HepG2 (cell line): ENCODE measurements around the gene OR10R2. TPM values are rescaled to one million over a fixed set of nuclear protein-coding genes. Genes with fewer than 3 reads are reported as not detected.

Source experiments
- ATAC-seq: fragments of 200-7000 bp; cut with Tn5 transposase; 3 replicates; pipeline ENCODE4 v1.9.1; 2020; ENCODE audit warnings: mild to moderate bottlenecking, moderate library complexity
- BruUV-seq: library from RNA; stranded (reverse); fragments of 400-500 nt; replicated peaks from 2 replicates; lab custom pipeline; 2021; lab: Mats Ljungman, UMichigan
- CTCF ChIA-PET: fragments of 300-600 bp; formaldehyde crosslinking; extraction: SDS; loops from one replicate; lab custom pipeline; 2021; ENCODE audit warnings: low total read pairs, inconsistent platforms, low intra/inter-chr PET ratio; lab: Yijun Ruan, JAX
- POLR2A ChIA-PET: fragments of 350-600 bp; sonication (Branson Sonifier 250); formaldehyde crosslinking; loops from one replicate; lab custom pipeline; 2020; ENCODE audit warnings: antibody characterized with exemption, inconsistent platforms; lab: Yijun Ruan, JAX
- DNase-seq: peaks from one replicate; pipeline ENCODE4 v3.0.0-alpha.2; 2015; ENCODE audit warnings: low spot score
- FAIRE-seq: peaks from 3 replicates; lab custom pipeline; 2011; peaks lifted over from hg19 to GRCh38; lab: Jason Lieb, UNC
- H2AFZ ChIP-seq: one replicate; pipeline ENCODE4 v1.6.1; 2011; ENCODE audit warnings: low read length, inconsistent platforms
- H3K27ac ChIP-seq: fragments of 300-600 bp; 3 replicates; pipeline ENCODE4 v1.8.0; 2011; ENCODE audit warnings: mixed run types, mild to moderate bottlenecking, mixed read lengths, low read length, inconsistent platforms; ENCODE audit not compliant: insufficient read depth; ENCODE audit errors: extremely low read length
- H3K27me3 ChIP-seq, 2 experiments: fragments of 200-600 bp in 1 of 2; 2 replicates in 1 of 2; 3 replicates in 1 of 2; pipeline versions ENCODE4 v1.6.0 to v1.8.0; 2011; ENCODE audit warnings: low read length in 2 of 2, mild to moderate bottlenecking in 2 of 2, moderate library complexity in 2 of 2, inconsistent platforms in 1 of 2; ENCODE audit not compliant: insufficient read depth in 2 of 2, control insufficient read depth in 1 of 2
- H3K36me3 ChIP-seq, 2 experiments: fragments of 200-600 bp in 1 of 2; replicated peaks in 1 of 2; 2 replicates in 1 of 2; 3 replicates in 1 of 2; pipeline versions ENCODE4 v1.5.1 to v1.8.0; 2011; ENCODE audit warnings: low read length in 2 of 2, inconsistent platforms in 1 of 2; ENCODE audit not compliant: insufficient read depth in 2 of 2, control insufficient read depth in 1 of 2
- H3K4me1 ChIP-seq: 2 replicates; pipeline ENCODE4 v1.5.1; 2012; ENCODE audit warnings: low read length, inconsistent platforms; ENCODE audit not compliant: insufficient read depth
- H3K4me2 ChIP-seq: 2 replicates; pipeline ENCODE4 v1.6.0; 2011; ENCODE audit warnings: low read depth, low read length, inconsistent platforms
- H3K4me3 ChIP-seq, 3 experiments: fragments of 200-600 bp in 1 of 3; sonication (generic), shearing (Covaris generic) in 1 of 3; replicated peaks in 1 of 3; 2 replicates each; pipeline ENCODE4 v1.5.1; 2011 to 2016; ENCODE audit warnings: low read length in 3 of 3, inconsistent platforms in 2 of 3, low read depth in 2 of 3, mild to moderate bottlenecking in 2 of 3, control low read depth in 1 of 3, mixed read lengths in 1 of 3; ENCODE audit not compliant: insufficient read depth in 1 of 3
- H3K79me2 ChIP-seq: one replicate; pipeline ENCODE4 v1.6.1; 2011; ENCODE audit warnings: low read length, inconsistent platforms; ENCODE audit not compliant: insufficient read depth
- H3K9ac ChIP-seq: 2 replicates; pipeline ENCODE4 v1.6.0; 2011; ENCODE audit warnings: mild to moderate bottlenecking, low read depth, low read length, inconsistent platforms; ENCODE audit not compliant: insufficient read depth
- H3K9me3 ChIP-seq: 2 replicates; pipeline ENCODE4 v1.5.1; 2012; ENCODE audit warnings: mild to moderate bottlenecking, low read length
- H4K20me1 ChIP-seq: 2 replicates; pipeline ENCODE4 v1.6.0; 2011; ENCODE audit warnings: inconsistent platforms, mild to moderate bottlenecking, low read length, moderate library complexity; ENCODE audit not compliant: insufficient read depth
- ARID3A ChIP-seq: IDR thresholded peaks from 2 replicates; pipeline ENCODE4 v1.6.1; 2012; ENCODE audit warnings: low read depth, low read length, improper control_type of control experiment
- HNRNPL ChIP-seq: fragments of 200-400 bp; formaldehyde crosslinking; IDR thresholded peaks from 2 replicates; pipeline ENCODE4 v1.6.1; 2017; ENCODE audit warnings: mild to moderate bottlenecking, low read depth, low read length
- KLF6 ChIP-seq: IDR thresholded peaks from 2 replicates; pipeline ENCODE4 v1.8.0; 2016; ENCODE audit warnings: missing biosample characterization, missing genetic modification reagents
- MIXL1 ChIP-seq: IDR thresholded peaks from 2 replicates; pipeline ENCODE4 v1.6.1; 2016
- SRSF1 ChIP-seq: fragments of 200-400 bp; formaldehyde crosslinking; optimal IDR thresholded peaks from 2 replicates; pipeline ENCODE3; 2017; ENCODE audit warnings: mild to moderate bottlenecking, low read depth, low read length, moderate library complexity
- TAF1 ChIP-seq: sonication (generic); formaldehyde crosslinking; IDR thresholded peaks from 2 replicates; pipeline ENCODE4 v1.4.0; 2020; ENCODE audit warnings: missing genetic modification reagents
- ZC3H13 ChIP-seq: sonication (generic); formaldehyde crosslinking; IDR thresholded peaks from 2 replicates; pipeline ENCODE4 v1.8.1; 2023; ENCODE audit warnings: mild to moderate bottlenecking, missing genetic modification reagents, moderate library complexity
- ZNF570 ChIP-seq: sonication (generic); formaldehyde crosslinking; IDR thresholded peaks from 2 replicates; pipeline ENCODE4 v1.4.0; 2020; ENCODE audit warnings: mild to moderate bottlenecking, missing genetic modification reagents, borderline replicate concordance
- WGBS: methylation state at CpG from one replicate; pipeline ENCODE4 v1.1.6; 2017; ENCODE audit warnings: low lambda C conversion rate; 5-methylcytosine and 5-hydroxymethylcytosine counted together
- in situ Hi-C: cut with HindIII; loops from 2 replicates; pipeline ENCODE4 v1.10.0; 2017; ENCODE audit warnings: low pct_unique_long_range_greater_than_20kb; ENCODE audit not compliant: extremely low pct_ligation_motif_present
- intact Hi-C: fragments of 100-400 bp; cut with micrococcal nuclease; formaldehyde crosslinking; loops from one replicate; pipeline ENCODE4 v1.10.0; 2022; ENCODE audit not compliant: unreplicated experiment
- polyA plus RNA-seq, 8 experiments: library from polyadenylated mRNA; depleted of rRNA in 3 of 8; stranded (reverse) in 7 of 8; unstranded in 1 of 8; fragments of >200 nt; fragmentation: Illumina TruSeq in 4 of 8; extraction: Trizol in 4 of 8; gene quantifications; 2 replicates each; pipeline versions ENCODE4 v1.2.1 to v1.2.3, GENCODE V29; 2011 to 2016; ENCODE audit warnings: low read depth in 4 of 8, missing spikeins in 1 of 8, mixed read lengths in 1 of 8; ENCODE audit not compliant: insufficient read depth in 1 of 8
- total RNA-seq, 5 experiments: library from RNA; depleted of rRNA; stranded (reverse); fragments of >200 nt; fragmentation: Illumina TruSeq; extraction: Trizol; gene quantifications; 2 replicates each; pipeline ENCODE4 v1.2.3, GENCODE V29; 2016; ENCODE audit warnings: low read depth in 1 of 5
- TF ChIP-seq, protein P1 (sequence below): sonication (generic); formaldehyde crosslinking; IDR thresholded peaks from 2 replicates; pipeline ENCODE4 v1.5.0; 2020; ENCODE audit warnings: missing genetic modification reagents, mild to moderate bottlenecking, borderline replicate concordance
- TF ChIP-seq, protein P2 (sequence below): fragments of 450-650 bp; IDR thresholded peaks from 2 replicates; pipeline ENCODE4 v1.6.1; 2017; ENCODE audit warnings: mild to moderate bottlenecking
- TF ChIP-seq, protein P3 (sequence below): sonication (generic); formaldehyde crosslinking; IDR thresholded peaks from 2 replicates; pipeline ENCODE4 v1.4.0; 2020; ENCODE audit warnings: missing genetic modification reagents

The OR10R2 gene
- total and polyA plus RNA-seq, 2 of the 13 experiments (the other 11 are each of a cell fraction or from before 2014, with no cell fraction given): not detected

GRCh38 chr1:158434741-158435140 lies 37.3 kb upstream of the OR10R2 start:
- DNase-seq (no peak), FAIRE-seq (no peak)
- BruUV-seq: no TSS peak

More at GRCh38 chr1:158434741-158435140, 37.3 kb upstream of the OR10R2 start:
- CTCF ChIA-PET: no interaction called here
- in situ Hi-C loops (no loop called here), intact Hi-C loops (no loop called here)
- no peak for ATAC-seq
- Histone ChIP-seq H2AFZ (no peak overlapping the region), H4K20me1 (no peaks in the 10 kb centered on the region), H3K4me1 (no peaks in the 10 kb centered on the region), H3K9me3 (peaks cover 71% of the 10 kb centered on the region), H3K9ac (no peak overlapping the region), H3K79me2 (no peaks in the 10 kb centered on the region), H3K4me3 (no peak overlapping the region), H3K27ac (no peak overlapping the region), H3K27me3 (no peaks in the 10 kb centered on the region), H3K36me3 (no peaks in the 10 kb centered on the region), H3K4me2 (no peak overlapping the region)
- 2% methylated on average over 3 of the region's 3 CpGs for WGBS
- TF ChIP-seq TAF1 (CRISPR knock-in tag) (no peak), ZNF570 (no peak), HNRNPL (no peak), MIXL1 (no peak), KLF6 (no peak), SRSF1 (no peak), ARID3A (no peak), ZC3H13 (CRISPR knock-in tag) (no peak)
- TF ChIP-seq, protein P1, sequence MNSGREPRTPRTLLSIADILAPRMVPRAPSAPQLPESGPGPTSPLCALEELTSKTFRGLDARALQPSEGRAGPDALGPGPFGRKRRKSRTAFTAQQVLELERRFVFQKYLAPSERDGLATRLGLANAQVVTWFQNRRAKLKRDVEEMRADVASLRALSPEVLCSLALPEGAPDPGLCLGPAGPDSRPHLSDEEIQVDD (CRISPR knock-in tag): no peak
- TF ChIP-seq, protein P2, sequence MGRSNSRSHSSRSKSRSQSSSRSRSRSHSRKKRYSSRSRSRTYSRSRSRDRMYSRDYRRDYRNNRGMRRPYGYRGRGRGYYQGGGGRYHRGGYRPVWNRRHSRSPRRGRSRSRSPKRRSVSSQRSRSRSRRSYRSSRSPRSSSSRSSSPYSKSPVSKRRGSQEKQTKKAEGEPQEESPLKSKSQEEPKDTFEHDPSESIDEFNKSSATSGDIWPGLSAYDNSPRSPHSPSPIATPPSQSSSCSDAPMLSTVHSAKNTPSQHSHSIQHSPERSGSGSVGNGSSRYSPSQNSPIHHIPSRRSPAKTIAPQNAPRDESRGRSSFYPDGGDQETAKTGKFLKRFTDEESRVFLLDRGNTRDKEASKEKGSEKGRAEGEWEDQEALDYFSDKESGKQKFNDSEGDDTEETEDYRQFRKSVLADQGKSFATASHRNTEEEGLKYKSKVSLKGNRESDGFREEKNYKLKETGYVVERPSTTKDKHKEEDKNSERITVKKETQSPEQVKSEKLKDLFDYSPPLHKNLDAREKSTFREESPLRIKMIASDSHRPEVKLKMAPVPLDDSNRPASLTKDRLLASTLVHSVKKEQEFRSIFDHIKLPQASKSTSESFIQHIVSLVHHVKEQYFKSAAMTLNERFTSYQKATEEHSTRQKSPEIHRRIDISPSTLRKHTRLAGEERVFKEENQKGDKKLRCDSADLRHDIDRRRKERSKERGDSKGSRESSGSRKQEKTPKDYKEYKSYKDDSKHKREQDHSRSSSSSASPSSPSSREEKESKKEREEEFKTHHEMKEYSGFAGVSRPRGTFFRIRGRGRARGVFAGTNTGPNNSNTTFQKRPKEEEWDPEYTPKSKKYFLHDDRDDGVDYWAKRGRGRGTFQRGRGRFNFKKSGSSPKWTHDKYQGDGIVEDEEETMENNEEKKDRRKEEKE: no peak
- TF ChIP-seq, protein P3, sequence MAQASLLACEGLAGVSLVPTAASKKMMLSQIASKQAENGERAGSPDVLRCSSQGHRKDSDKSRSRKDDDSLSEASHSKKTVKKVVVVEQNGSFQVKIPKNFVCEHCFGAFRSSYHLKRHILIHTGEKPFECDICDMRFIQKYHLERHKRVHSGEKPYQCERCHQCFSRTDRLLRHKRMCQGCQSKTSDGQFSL: no peak
- POLR2A ChIA-PET: no interaction called here
